HepG2 (cell line): ENCODE data around the gene CCDC91. TPM values are rescaled to one million over a fixed set of nuclear protein-coding genes. Genes with fewer than 3 reads are reported as not detected.

ENCODE experiments used
- ATAC-seq: fragments of 200-7000 bp; cut with Tn5 transposase; 3 replicates; pipeline ENCODE4 v1.9.1; 2020; ENCODE audit warnings: mild to moderate bottlenecking, moderate library complexity
- BruUV-seq: library from RNA; stranded (reverse); fragments of 400-500 nt; replicated peaks from 2 replicates; lab custom pipeline; 2021; lab: Mats Ljungman, UMichigan
- CTCF ChIA-PET: fragments of 300-600 bp; formaldehyde crosslinking; extraction: SDS; loops from one replicate; lab custom pipeline; 2021; ENCODE audit warnings: low total read pairs, inconsistent platforms, low intra/inter-chr PET ratio; lab: Yijun Ruan, JAX
- POLR2A ChIA-PET: fragments of 350-600 bp; sonication (Branson Sonifier 250); formaldehyde crosslinking; loops from one replicate; lab custom pipeline; 2020; ENCODE audit warnings: antibody characterized with exemption, inconsistent platforms; lab: Yijun Ruan, JAX
- DNase-seq: peaks from one replicate; pipeline ENCODE4 v3.0.0-alpha.2; 2015; ENCODE audit warnings: low spot score
- FAIRE-seq: peaks from 3 replicates; lab custom pipeline; 2011; peaks lifted over from hg19 to GRCh38; lab: Jason Lieb, UNC
- H2AFZ ChIP-seq: one replicate; pipeline ENCODE4 v1.6.1; 2011; ENCODE audit warnings: low read length, inconsistent platforms
- H3K27ac ChIP-seq: fragments of 300-600 bp; 3 replicates; pipeline ENCODE4 v1.8.0; 2011; ENCODE audit warnings: mixed run types, mild to moderate bottlenecking, mixed read lengths, low read length, inconsistent platforms; ENCODE audit not compliant: insufficient read depth; ENCODE audit errors: extremely low read length
- H3K27me3 ChIP-seq, 2 experiments: fragments of 200-600 bp in 1 of 2; 2 replicates in 1 of 2; 3 replicates in 1 of 2; pipeline versions ENCODE4 v1.6.0 to v1.8.0; 2011; ENCODE audit warnings: low read length in 2 of 2, mild to moderate bottlenecking in 2 of 2, moderate library complexity in 2 of 2, inconsistent platforms in 1 of 2; ENCODE audit not compliant: insufficient read depth in 2 of 2, control insufficient read depth in 1 of 2
- H3K36me3 ChIP-seq, 2 experiments: fragments of 200-600 bp in 1 of 2; replicated peaks in 1 of 2; 2 replicates in 1 of 2; 3 replicates in 1 of 2; pipeline versions ENCODE4 v1.5.1 to v1.8.0; 2011; ENCODE audit warnings: low read length in 2 of 2, inconsistent platforms in 1 of 2; ENCODE audit not compliant: insufficient read depth in 2 of 2, control insufficient read depth in 1 of 2
- H3K4me1 ChIP-seq: 2 replicates; pipeline ENCODE4 v1.5.1; 2012; ENCODE audit warnings: low read length, inconsistent platforms; ENCODE audit not compliant: insufficient read depth
- H3K4me2 ChIP-seq: 2 replicates; pipeline ENCODE4 v1.6.0; 2011; ENCODE audit warnings: low read depth, low read length, inconsistent platforms
- H3K4me3 ChIP-seq, 3 experiments: fragments of 200-600 bp in 1 of 3; sonication (generic), shearing (Covaris generic) in 1 of 3; replicated peaks in 1 of 3; 2 replicates each; pipeline ENCODE4 v1.5.1; 2011 to 2016; ENCODE audit warnings: low read length in 3 of 3, inconsistent platforms in 2 of 3, low read depth in 2 of 3, mild to moderate bottlenecking in 2 of 3, control low read depth in 1 of 3, mixed read lengths in 1 of 3; ENCODE audit not compliant: insufficient read depth in 1 of 3
- H3K79me2 ChIP-seq: one replicate; pipeline ENCODE4 v1.6.1; 2011; ENCODE audit warnings: low read length, inconsistent platforms; ENCODE audit not compliant: insufficient read depth
- H3K9ac ChIP-seq: 2 replicates; pipeline ENCODE4 v1.6.0; 2011; ENCODE audit warnings: mild to moderate bottlenecking, low read depth, low read length, inconsistent platforms; ENCODE audit not compliant: insufficient read depth
- H3K9me3 ChIP-seq: 2 replicates; pipeline ENCODE4 v1.5.1; 2012; ENCODE audit warnings: mild to moderate bottlenecking, low read length
- H4K20me1 ChIP-seq: 2 replicates; pipeline ENCODE4 v1.6.0; 2011; ENCODE audit warnings: inconsistent platforms, mild to moderate bottlenecking, low read length, moderate library complexity; ENCODE audit not compliant: insufficient read depth
- ARHGAP35 ChIP-seq: sonication (generic); formaldehyde crosslinking; IDR thresholded peaks from 2 replicates; pipeline ENCODE4 v1.9.0; 2022; ENCODE audit warnings: mild to moderate bottlenecking, inconsistent platforms, moderate library complexity, missing genetic modification reagents, borderline replicate concordance
- MLLT10 ChIP-seq: sonication (generic); formaldehyde crosslinking; IDR thresholded peaks from 2 replicates; pipeline ENCODE4 v1.4.0; 2020; ENCODE audit warnings: missing genetic modification reagents
- NFE2L2 ChIP-seq: fragments of 150-350 bp; IDR thresholded peaks from 2 replicates; pipeline ENCODE4 v1.6.1; 2014; ENCODE audit warnings: low read length
- RNF2 ChIP-seq: fragments of 450-650 bp; conservative IDR thresholded peaks from 2 replicates; pipeline ENCODE4 v1.6.1; 2016; ENCODE audit warnings: low read depth
- ZHX2 ChIP-seq, 2 experiments: sonication (generic) in 1 of 2; formaldehyde crosslinking in 1 of 2; IDR thresholded peaks; 2 replicates each; pipeline versions ENCODE4 v1.6.1 to v1.9.0; 2014 to 2022; ENCODE audit warnings: antibody characterized with exemption in 1 of 2, borderline replicate concordance in 1 of 2, inconsistent platforms in 1 of 2, low read depth in 1 of 2, missing genetic modification reagents in 1 of 2
- ZNF263 ChIP-seq: sonication (generic); formaldehyde crosslinking; IDR thresholded peaks from 2 replicates; pipeline ENCODE4 v1.4.0; 2020; ENCODE audit warnings: missing genetic modification reagents
- WGBS: methylation state at CpG from one replicate; pipeline ENCODE4 v1.1.6; 2017; ENCODE audit warnings: low lambda C conversion rate; 5-methylcytosine and 5-hydroxymethylcytosine counted together
- in situ Hi-C: cut with HindIII; loops from 2 replicates; pipeline ENCODE4 v1.10.0; 2017; ENCODE audit warnings: low pct_unique_long_range_greater_than_20kb; ENCODE audit not compliant: extremely low pct_ligation_motif_present
- intact Hi-C: fragments of 100-400 bp; cut with micrococcal nuclease; formaldehyde crosslinking; loops from one replicate; pipeline ENCODE4 v1.10.0; 2022; ENCODE audit not compliant: unreplicated experiment
- polyA plus RNA-seq, 8 experiments: library from polyadenylated mRNA; depleted of rRNA in 3 of 8; stranded (reverse) in 7 of 8; unstranded in 1 of 8; fragments of >200 nt; fragmentation: Illumina TruSeq in 4 of 8; extraction: Trizol in 4 of 8; gene quantifications; 2 replicates each; pipeline versions ENCODE4 v1.2.1 to v1.2.3, GENCODE V29; 2011 to 2016; ENCODE audit warnings: low read depth in 4 of 8, missing spikeins in 1 of 8, mixed read lengths in 1 of 8; ENCODE audit not compliant: insufficient read depth in 1 of 8
- total RNA-seq, 5 experiments: library from RNA; depleted of rRNA; stranded (reverse); fragments of >200 nt; fragmentation: Illumina TruSeq; extraction: Trizol; gene quantifications; 2 replicates each; pipeline ENCODE4 v1.2.3, GENCODE V29; 2016; ENCODE audit warnings: low read depth in 1 of 5

The CCDC91 gene
- total and polyA plus RNA-seq, 2 of the 13 experiments (the other 11 are each of a cell fraction or from before 2014, with no cell fraction given): 9.8 to 15.8 TPM

GRCh38 chr12:28539691-28540323, 349.6 kb downstream of the CCDC91 start (continued):
- TF ChIP-seq ZHX2 (IDR thresholded peaks at IDR 0.05; ENCODE audit: low read depth) (no peak), ZHX2 (CRISPR knock-in tag; IDR thresholded peaks at IDR 0.05; ENCODE audit: borderline replicate concordance) (no peak), RNF2 (no peak), ZNF263 (CRISPR knock-in tag) (no peak), NFE2L2 (no peak), MLLT10 (CRISPR knock-in tag) (no peak)
- TF ChIP-seq, all 625 proteins: peak for 1

GRCh38 chr12:28540324-28540714, 350.1 kb downstream of the CCDC91 start:
- no peak for TF ChIP-seq ARHGAP35 (CRISPR knock-in tag)
- DNase-seq (no peak), FAIRE-seq (no peak), ATAC-seq (no peak)
- Histone ChIP-seq H3K9ac (no peak overlapping the region), H3K4me3 (no peak overlapping the region), H3K4me2 (no peak overlapping the region), H3K27ac (no peak overlapping the region), H3K79me2 (no peaks in the 10 kb centered on the region), H2AFZ (no peak overlapping the region), H3K27me3 (no peaks in the 10 kb centered on the region), H4K20me1 (no peaks in the 10 kb centered on the region), H3K36me3 (no peaks in the 10 kb centered on the region), H3K9me3 (no peaks in the 10 kb centered on the region), H3K4me1 (no peaks in the 10 kb centered on the region)
- WGBS: 76% methylated on average over 2 of the region's 2 CpGs
- BruUV-seq: no TSS peak
- POLR2A ChIA-PET: no interaction called here
- CTCF ChIA-PET: no interaction called here
- in situ Hi-C loops (no loop called here), intact Hi-C loops (no loop called here)
